NCI-H774 (cell line): ENCODE results near the gene MBNL1.
A peak's percentile ranks its signal among the peaks of the same experiment; 100 is the strongest.

Experiments used
- DNase-seq: peaks from one replicate; lab custom pipeline; 2025; lab: John Stamatoyannopoulos, UW

Gene MBNL1

GRCh38 chr3:152448091-152448490 is 179.4 kb downstream of the MBNL1 start:
- DNase-seq, result no peak

DNA sequence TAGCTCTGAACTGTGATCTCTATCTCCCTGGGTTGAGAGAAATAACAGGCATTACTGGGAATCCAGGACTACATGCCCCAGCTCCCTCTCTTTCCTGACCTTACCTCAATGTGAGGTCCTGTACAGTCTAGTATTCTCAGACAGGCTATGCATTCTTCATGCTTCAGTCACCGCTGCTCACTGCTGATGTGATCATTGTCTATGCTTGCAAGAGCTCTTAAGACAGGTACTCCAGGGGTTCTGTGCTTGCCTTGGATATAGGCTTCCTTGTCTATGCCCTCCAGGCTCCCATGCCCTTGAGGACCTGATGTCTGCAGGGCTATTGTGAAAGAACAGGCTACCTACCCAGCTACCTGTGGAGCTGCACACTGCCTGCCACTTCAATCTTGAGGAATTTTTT is 183.6 kb downstream of the MBNL1 start:
- no peak for DNase-seq

DNA sequence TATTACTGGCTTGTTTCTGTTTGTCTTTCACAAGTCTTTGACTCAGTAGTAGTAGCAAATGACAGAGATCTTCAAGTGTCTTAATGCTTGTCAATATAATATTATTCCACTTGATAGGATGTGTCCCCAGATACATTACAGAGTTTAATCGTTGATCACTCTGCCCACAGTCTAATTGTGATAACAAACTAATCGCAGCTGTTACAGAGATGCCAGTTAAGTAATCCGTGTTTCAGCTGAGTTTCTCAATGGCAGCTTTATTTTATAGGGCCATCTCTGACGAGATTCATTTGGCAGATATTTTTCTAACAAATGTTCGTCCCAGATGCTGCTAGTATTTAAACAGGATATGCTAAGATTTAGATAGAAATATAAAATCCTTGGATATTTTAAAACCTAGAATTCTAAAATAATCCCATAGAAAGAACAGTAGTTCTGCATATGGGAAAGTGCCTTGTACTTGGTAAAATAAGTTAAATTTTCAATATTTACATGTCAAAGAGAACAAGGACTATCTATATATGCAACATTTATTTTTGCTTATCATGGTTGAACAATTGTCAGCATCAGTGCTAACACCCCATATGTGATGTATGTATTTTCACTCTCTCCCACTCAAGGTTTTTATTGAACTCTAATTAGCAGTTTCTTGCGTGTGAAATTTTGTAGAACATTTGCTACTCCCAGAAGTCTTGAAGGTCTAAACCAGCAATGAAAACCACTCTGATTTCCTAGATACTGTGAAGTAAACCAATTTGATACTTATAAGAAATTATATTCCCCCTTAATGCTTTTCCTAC is 185.5 kb downstream of the MBNL1 start:
- DNase-seq, result no peak

DNA sequence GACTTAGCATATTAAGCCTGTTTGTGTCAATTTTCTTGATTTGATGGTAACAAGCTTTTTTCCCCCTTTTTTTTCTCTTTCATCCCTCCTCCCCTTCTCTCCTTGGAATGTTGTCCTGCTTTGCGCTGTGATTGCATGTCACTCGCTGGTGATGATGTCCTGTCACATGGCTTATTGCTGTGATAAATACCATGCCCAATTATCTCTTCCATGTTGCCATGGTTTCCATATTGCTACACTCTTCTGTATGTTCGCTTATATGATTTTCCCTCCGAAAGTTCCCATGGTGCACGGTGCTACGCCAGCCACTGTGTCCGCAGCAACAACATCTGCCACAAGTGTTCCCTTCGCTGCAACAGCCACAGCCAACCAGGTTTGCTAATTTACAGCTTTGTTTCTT is 187.3 kb downstream of the MBNL1 start:
- DNase-seq, result no peak

DNA sequence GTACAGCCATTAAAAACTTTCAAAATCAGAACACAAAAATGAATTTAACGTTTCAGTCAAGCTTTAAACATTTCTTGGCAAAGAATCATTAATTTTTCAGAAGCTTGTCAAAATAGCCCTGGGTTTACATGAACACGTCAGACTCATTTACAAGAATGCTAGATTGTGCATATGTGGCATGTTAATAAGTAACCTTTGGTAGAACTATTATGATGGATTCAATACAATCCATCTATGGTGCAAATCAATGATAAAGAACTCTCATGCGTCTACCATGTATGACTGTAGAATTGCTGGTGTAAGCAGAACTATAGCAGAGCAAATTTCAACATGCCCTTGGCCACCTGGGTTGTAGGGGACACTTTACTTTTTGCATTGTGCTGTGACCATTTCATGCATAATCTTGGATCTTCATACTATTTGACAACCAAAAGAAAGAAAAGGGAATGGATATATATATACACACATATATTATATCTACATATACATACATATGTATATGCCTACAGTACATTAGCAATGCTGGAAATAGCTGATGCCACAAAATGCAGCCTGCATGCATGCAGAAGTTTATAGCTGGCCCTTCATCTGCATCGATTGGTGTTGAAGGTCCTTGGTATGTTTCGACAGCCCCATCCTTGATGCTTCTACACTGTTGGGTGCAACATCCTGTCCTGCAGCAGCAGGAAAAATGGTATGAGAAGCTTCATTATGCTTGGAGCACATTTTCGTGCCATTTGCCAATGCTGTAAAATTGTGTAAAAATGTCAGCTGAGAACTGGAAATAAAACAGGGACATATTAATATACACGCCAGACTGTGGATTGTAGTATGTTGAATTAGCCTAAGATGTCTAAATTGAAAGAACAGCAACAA is 189.0 kb downstream of the MBNL1 start:
- no peak for DNase-seq

- no peak for DNase-seq
Measured at GRCh38 chr3:152458376-152459117, 189.8 kb downstream of the MBNL1 start.

DNA sequence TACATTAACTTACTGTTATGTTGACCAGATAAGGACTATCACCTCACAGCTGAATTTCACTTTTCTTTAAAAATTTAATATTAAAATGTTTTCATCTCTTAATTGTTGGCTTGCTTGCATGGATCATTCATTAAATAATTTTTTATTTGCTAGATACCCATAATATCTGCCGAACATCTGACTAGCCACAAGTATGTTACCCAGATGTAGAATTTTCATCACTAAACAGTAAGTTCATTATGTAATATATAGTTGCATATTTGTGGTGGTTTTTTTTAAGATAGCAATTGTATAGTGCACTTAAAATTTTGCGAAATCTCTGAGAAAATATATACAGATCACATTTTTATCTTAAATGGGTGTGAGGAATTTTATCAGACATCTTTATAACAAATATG is 190.4 kb downstream of the MBNL1 start:
- DNase-seq, result no peak

DNA sequence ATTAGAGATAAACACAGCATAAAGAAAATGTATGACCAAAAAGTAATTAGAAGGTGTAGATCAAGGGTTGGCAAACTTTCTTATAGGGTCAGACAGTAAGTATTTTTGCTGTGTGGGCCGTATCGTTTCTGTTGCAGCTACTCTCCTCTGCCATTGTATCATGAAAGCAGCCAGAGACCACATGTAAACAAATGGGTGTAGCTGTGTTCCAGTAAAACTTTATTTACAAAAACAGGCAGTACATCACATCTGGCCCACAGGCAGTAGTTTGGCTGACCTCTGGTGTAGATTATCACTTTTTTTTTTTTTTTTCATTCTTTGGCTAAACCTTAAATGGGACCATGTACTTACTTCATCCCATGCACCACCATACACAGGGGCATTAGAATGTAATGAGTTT is 190.8 kb downstream of the MBNL1 start:
- DNase-seq, result no peak

- DNase-seq, result no peak
Measured at GRCh38 chr3:152460936-152461335, 192.2 kb downstream of the MBNL1 start.

- no peak for DNase-seq
Measured at GRCh38 chr3:152461460-152461859, 192.7 kb downstream of the MBNL1 start.

DNA sequence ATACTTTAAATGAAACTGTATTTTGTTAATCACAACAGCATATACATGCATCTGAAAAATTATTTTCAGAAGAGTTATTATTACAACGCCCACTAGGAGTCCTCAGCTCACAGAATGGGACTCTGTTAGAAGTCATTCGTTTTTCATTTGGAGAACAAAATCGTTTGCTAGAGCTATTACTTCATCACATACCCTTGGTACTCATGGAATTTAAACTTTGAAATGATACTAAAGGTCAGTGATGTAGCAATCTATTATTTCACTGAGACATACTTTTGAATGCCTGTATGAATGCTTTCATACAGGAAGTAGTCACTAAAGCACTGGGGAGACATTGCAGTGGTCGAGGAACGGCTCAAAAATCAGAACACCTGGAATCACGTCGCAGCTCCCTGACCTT is 198.1 kb downstream of the MBNL1 start:
- DNase-seq, result no peak

DNA sequence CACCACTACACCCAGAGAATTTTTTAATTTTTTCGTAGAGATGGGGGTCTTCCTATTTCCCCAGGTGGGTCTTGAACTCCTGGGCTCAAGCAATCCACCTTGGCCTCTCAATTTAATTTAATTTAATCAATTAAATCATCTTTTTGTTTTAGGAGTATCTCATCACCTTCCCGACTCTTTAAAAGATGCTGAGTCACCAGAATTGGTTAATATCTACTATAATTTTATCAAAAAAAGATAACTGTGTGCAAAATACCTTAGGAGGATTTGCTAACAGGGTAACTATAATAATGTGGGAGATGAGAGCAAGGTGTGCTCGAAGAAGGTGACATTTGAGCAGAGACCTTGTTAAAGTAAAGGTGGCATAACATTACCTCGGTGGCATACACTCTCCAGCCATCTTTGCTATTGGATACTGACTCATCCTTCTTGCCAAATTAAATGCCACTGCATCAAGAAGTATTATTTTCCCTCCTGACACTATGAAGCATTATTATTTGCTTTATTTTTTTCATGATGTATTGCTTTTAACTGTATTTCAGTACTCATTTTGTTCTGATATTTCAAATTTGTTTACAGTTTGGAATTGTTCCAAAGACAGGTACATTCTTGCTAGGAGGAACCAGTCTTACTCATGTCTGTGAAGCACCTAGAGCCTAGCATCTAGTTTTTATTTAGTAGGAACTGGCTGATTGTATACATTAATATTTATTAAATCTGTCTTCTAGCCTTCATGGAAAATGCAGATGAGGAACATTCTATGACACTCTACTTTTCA is 200.7 kb downstream of the MBNL1 start:
- no peak for DNase-seq

GRCh38 chr3:152470095-152470494 is 201.4 kb downstream of the MBNL1 start:
- no peak for DNase-seq

GRCh38 chr3:152470893-152471292 is 202.2 kb downstream of the MBNL1 start:
- DNase-seq, result no peak

- DNase-seq, result peak; percentile 64
Measured at GRCh38 chr3:152471814-152472671, 203.3 kb downstream of the MBNL1 start.

DNA sequence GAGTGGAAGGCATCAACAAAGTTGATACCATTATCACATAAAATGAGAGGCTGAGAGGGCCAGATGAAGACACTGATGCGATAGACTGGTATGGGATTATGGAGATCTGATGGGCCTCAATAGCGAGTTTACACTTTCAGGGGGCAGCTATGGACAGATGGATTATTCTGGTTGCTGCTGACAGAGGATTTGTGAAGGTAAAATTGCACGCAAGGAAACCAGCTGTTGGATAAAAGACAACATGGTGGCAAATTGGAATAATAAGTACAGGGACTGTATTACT is 203.9 kb downstream of the MBNL1 start:
- no peak for DNase-seq

GRCh38 chr3:152474585-152474984 is 205.9 kb downstream of the MBNL1 start:
- peak; percentile 9 for DNase-seq

DNA sequence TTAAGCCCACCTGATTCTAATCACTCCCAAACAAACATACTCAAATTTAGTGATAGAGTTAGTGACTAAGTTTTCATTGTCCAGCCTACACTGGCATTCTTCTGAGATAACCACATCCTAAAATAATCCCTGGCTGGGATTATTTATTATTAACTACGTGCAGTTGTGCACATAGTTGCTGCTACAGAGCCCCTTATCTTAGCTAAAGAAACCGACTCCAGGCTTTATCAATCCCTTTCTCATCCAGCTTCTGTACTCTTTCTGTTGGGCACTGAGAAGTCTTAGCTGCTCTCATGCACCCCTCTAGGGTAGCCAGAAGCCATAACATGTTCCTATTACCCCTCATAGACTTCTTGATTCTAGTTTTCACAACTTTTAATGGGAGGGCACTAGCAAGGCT is 208.7 kb downstream of the MBNL1 start:
- no peak for DNase-seq

- no peak for DNase-seq
Measured at GRCh38 chr3:152480282-152480953, 211.7 kb downstream of the MBNL1 start.

DNA sequence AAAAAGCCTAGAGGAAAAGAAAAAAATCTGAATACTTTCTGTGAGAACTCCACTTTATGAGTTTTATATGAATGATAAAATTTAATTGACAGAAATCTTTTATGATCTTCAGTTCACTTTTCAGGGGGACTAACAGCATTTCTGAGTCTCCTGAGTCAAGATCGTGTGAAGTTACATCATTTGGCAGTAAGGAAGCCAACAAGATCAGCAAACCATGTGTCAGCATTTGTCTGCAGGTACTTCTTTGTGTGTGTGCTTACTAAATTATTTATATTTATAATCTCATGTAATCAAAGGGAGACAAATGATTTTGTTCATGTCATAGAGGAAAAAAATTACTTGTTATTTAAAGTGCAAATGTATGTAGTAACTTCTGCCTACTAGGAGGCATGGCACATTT is 217.6 kb downstream of the MBNL1 start:
- DNase-seq, result no peak

DNA sequence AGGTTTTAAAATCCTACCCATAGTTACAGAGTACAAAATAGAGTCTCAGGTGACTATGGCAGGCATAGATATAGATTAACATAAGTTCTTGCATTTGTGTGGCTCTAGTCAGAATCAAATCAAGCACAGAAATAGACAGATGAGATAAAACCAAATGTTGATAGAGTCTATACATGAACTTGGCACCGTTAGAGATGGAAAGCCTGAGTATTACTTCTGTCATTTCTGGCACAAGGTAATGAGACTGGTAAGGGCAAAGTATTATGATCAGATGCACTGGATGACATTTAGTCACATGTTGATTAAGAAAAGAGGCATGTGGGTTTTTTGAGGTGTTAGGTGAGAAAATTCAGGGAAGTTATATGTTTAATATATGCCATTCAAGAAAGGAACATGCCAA is 219.7 kb downstream of the MBNL1 start:
- DNase-seq, result no peak
